MM.1S (cell line): ENCODE measurements around the gene ZNF862.

Experiments used
- EZH2 ChIP-seq: fragments of 300-600 bp; sonication (generic); optimal IDR thresholded peaks from 2 replicates; pipeline ENCODE3; 2017; ENCODE audit warnings: low read depth, mild to moderate bottlenecking, antibody characterized with exemption, low read length, mixed read lengths
- EZH2phosphoT487 ChIP-seq: fragments of 300-600 bp; sonication (generic); IDR thresholded peaks from 2 replicates; pipeline ENCODE4 v1.6.1; 2018; ENCODE audit warnings: antibody characterized with exemption, low read length
- TF ChIP-seq, protein P1 (sequence below): fragments of 300-600 bp; sonication (generic); IDR thresholded peaks from 2 replicates; pipeline ENCODE4 v1.5.1; 2016; ENCODE audit warnings: antibody characterized with exemption, low read length, mixed read lengths

DNA sequence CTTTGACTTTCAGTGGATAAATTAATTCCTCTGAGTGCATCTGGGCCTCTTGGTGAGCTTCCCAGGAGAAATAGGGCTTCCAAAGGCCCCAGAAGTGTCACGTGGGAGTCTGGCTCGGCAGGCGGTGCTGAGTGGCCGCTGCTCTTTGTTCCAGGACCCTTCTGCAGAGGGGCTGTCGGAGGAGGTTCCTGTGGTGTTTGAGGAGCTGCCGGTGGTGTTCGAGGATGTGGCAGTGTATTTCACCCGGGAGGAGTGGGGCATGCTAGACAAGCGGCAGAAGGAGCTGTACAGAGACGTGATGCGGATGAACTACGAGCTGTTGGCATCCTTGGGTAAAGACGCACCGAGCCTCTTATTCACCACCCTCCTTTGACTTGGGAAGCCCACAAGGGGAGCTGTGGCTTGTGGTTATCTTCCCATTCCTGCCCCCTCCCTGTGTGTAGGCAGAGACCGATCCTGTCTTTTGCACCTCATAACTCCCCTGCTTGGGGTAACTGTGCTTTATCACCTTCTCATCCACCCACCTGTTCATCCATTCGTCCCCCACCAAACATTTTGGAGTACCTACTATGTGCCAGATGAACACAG is 11.9 kb downstream of the ZNF862 start:
- no peak for TF ChIP-seq EZH2phosphoT487
- TF ChIP-seq, protein P1, sequence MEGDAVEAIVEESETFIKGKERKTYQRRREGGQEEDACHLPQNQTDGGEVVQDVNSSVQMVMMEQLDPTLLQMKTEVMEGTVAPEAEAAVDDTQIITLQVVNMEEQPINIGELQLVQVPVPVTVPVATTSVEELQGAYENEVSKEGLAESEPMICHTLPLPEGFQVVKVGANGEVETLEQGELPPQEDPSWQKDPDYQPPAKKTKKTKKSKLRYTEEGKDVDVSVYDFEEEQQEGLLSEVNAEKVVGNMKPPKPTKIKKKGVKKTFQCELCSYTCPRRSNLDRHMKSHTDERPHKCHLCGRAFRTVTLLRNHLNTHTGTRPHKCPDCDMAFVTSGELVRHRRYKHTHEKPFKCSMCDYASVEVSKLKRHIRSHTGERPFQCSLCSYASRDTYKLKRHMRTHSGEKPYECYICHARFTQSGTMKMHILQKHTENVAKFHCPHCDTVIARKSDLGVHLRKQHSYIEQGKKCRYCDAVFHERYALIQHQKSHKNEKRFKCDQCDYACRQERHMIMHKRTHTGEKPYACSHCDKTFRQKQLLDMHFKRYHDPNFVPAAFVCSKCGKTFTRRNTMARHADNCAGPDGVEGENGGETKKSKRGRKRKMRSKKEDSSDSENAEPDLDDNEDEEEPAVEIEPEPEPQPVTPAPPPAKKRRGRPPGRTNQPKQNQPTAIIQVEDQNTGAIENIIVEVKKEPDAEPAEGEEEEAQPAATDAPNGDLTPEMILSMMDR = no peak
- TF ChIP-seq EZH2 = no peak
